Dedifferentiated amniotic fluid mesenchymal stem cell (primary cell): Measurements from ENCODE around the gene P2RY10.
"Not testable (repeated sequence)": the region's sequence is repeated elsewhere in the genome, so short reads cannot be mapped to it uniquely, and the experiment has no call there.

Source experiments
- DNase-seq: peaks from one replicate; pipeline ENCODE4 v3.0.0-alpha.2; 2016; ENCODE audit errors: extremely low spot score

Gene P2RY10, protein sequence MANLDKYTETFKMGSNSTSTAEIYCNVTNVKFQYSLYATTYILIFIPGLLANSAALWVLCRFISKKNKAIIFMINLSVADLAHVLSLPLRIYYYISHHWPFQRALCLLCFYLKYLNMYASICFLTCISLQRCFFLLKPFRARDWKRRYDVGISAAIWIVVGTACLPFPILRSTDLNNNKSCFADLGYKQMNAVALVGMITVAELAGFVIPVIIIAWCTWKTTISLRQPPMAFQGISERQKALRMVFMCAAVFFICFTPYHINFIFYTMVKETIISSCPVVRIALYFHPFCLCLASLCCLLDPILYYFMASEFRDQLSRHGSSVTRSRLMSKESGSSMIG

DNA sequence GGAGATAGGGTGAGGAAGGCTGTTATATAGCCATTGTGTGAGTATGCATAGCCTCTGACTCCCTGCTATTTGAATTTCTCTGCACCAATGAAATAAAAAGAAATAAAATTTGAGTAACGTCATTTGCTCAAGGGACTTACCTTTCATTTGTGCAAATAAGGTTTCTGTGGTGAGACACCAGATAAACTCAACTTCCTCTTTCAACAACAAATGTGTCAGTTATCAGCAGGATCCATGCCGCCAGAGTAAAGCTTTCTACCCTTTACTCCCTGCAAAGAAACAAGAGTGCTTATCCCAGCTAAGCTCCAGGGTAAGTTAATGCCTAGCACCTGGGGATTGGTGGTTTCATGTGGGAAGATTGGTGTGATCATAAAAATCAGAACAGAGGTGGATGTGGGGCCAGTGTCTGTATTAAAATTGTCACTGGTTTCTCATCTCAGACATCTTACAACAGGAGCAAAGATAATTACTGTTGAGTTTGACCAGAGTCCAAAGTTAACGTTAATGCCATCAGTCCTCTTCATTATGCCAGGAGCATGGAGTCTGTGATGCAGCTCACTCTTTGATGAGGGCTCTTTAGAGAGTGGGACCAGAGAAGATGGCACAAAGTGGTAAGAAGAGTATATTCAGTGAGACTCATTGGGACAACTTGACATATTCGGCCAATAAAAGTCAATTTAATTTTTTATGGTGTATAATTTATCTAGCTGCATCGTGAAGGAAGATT is at the start of gene P2RY10:
Gene P2RY10, plus strand, starts transcription at position 206 of the 727 bp plus-strand sequence. CDS start 15,130 bp downstream, outside the sequence.
- no peak for DNase-seq

DNA sequence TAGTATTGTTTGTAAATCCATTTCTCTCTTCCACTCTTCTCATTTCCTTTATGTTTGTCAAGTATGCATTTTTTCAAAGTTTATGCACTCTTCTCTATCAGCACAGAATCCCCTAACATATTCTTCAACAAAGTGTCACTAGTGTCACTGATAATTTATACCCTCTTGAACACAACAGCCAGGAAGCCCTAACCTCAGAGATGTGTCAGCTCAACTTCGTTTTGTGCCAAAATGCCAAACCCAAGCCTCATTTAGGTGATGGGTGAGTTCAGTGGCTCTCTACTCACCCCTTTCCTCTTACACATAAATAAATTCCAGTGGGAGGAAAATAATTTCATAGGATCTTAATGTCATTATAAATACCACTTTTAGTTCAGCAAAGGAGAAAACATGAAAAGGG is 22.4 kb upstream of the P2RY10 start:
- DNase-seq: no peak

DNA sequence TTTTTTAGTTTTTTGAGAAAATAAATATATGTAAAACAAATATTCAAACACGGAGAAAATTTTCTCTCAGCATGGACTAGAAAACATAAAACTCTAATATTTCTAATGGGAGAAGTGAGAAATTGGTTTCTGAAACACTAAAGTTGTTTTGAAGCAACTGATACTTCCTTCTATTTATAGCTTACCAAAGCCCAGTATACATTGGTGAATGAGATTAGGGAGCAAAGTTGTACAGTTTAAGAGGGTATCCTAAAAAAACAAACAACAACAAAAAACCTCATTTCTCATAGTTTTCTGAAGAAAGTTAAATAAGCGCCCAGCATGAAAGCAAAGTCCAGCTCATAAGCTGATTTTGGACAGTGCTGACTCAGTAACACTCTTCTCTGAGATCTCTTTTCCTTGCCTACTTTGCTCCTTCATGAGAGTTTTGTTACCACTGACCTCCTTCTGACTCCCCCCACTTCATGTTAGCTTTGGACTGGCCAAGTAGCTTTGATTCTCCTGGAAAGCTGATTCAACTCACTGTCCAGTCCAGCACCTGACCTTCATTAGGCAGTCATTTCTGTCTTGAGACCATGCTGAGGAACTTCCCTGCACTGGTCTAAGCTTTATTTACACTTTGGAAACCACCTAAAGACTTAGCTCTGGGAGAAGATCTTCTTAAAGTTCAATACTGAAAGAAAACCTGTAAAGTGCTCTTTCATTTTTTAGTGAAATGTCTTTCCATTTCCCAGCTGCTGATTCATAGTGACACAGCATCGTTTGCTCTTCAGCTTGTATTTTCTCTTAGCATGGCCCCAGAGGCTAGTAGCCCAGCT is 21.8 kb upstream of the P2RY10 start:
- no peak for DNase-seq

DNA sequence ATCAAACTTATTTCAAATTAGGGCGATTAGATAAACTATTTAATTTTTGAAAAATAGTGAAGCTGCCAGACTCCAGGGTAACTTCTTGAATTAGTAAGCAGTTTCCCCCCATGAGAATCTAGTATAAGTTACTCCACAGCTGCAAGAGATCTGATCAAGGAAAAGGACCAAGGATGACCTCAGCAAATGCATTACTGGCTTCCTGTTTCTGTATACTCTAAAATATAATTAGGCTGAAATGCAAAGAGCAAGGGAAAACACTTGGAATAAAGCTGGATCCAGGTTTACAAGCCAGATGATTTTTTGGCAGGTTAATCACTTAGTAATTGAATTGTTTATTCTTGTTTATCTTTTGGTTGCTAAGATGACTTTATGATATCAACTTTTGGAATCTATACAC is 13.4 kb upstream of the P2RY10 start:
- no peak for DNase-seq

DNA sequence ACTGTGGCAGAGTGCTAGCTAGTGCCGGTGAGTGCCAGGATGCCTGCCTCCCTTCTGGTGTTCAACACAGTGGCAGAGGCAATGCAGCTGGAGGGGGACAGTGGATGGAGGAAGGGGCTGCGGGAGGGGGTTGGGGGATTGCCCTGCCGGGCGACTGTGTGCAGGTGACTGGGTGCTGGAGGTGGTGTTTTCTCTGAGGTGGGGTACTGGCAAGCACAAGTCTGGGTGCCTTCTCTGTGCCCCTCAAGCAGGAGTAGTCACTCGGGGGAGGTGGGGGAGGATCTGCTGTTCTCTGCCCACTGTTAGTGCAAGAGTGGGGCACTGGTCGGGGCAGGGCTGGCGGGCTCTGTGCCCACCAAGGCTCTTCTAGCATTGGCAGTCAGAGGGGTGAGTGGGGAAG is 10.3 kb upstream of the P2RY10 start:
- no peak for DNase-seq

DNA sequence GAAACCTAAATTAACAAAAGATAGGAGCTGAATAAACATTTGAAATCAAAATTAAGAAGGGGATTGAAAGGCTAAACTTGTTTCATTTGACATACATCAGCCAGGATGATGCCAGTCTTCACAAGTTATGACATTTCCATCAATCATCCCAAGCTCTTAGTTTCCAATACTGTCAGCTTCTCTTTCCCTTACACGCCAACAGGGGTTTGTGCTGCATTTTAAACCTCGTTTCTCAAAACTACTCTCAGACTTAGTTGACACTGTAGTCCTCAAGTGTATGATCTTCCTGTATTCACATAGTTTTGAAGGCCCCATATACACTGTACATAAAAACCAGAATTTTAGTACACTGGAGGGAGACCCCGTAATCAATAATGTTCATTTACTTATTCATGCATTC is 840 bp upstream of the P2RY10 start:
- DNase-seq: no peak

DNA sequence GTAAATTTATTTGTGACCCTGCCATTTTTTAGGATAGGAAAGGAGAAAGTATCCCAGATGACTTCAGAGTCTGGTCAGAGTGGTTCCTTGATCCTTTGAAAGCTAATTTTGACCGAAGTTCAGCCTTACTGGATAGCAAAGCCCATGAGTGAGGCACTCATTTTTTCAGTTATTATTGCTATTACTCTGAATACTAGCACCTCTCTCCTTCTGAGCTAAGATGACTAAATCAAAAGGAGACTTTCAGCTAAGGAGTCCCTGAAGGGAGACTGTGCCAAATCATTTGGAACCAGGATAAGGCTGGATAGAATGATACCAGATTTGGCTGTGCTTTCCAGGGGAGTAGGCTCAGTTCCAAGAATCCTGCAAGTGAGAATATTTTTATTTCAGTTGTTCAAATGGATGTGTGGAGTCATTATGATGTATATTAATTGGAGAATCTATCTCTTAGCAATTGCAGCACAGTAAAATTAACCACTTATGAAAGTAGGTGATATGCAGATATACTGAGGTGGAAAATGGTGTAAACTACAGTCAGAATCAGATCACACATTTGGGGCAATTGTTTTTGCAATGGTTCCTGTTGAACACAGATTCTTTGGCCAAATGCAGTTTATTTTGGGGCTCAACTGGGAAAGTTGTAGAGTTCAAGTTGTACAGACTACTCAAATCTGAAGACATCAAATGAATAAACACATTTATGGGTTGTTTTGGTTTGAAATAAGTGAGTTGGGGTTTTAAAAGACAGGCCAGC is 1.2 kb downstream of the P2RY10 start:
- DNase-seq: no peak

DNA sequence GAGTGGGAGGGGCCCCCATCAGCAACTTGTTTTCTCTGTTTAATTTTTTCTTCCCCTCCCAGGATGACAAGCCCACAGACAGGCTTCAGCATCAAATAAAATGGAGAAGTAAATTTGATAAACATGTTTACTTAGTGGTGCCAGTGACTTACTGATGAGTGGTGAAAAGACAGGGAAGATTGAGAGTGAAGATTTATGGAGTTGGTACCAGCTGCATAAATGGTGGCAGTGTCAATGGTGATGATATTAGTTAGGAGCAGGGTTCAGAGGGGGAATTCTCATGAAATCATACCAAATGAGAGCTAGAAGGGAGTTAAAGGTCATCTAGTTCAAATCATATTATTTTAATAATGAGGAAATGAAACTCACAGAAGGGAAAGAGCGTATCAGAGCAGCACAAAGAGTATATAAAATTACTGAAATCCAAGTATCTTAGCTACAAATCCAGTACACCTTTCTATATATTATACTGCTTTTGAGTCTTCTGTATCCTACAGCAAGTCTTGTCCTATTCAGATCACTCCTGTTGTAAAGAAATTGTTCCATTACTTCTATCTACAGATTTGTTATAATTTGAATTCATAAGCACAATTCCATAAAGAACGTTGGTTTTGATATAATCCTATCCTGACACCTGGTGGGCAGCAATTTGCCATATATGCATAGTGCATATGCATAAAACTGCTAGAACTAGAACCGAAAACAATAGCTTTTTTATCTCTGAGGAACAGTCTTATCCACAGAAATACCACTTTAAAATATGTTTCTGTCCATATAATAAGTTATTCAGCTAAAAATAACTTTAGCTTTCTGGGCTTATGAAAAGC is 5.0 kb downstream of the P2RY10 start:
- no peak for DNase-seq

DNA sequence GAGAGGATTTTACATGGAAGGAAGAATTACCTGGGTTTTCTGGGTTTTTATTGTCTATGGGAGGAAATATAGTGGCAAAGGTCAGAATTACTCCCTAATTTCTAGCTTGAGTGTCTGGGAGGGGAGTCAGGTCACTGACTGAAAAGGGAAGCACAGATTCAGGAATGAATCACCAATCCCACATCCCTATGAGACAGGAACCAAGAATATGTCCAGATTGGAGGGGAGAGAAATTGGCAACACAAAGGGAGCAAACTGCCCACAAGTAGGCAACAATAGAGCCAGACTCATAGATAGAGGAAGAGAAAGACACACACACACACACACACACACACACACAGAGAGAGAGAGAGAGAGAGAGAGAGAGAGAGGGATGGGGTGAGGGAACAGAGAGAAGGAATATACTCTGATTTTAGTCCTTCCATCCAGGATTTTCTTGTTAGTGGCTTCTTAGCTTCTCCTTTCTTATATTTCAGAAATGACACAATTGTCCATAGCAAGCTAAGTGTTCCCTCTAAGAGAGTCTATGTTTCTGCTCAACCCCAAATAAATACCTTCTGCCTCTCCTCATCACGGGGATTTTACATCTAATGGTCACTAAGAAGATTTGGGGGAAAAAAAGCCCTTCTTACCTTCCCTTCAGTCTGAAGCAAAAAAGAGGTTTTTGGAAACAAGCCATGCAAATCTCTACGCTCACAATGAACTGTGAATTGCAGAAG is 12.0 kb downstream of the P2RY10 start:
- DNase-seq: no peak

DNA sequence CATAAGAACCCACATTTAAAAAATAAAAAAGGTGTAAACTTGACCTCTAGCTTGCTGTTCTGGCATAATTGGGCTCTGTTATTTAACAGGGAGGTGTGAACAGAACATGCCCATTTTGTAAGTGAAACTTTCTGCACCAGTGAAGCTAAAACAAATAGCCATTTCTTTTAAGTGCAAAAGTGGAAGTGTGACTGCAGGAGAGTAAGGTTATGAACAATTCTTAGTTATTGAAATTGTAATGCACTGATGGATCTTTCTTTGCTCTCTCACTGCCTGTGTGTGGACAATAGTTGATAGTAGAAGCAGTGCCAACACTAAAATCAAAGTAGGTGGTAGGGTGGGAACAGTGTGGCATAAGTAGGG is 12.6 kb downstream of the P2RY10 start:
- DNase-seq: no peak

DNA sequence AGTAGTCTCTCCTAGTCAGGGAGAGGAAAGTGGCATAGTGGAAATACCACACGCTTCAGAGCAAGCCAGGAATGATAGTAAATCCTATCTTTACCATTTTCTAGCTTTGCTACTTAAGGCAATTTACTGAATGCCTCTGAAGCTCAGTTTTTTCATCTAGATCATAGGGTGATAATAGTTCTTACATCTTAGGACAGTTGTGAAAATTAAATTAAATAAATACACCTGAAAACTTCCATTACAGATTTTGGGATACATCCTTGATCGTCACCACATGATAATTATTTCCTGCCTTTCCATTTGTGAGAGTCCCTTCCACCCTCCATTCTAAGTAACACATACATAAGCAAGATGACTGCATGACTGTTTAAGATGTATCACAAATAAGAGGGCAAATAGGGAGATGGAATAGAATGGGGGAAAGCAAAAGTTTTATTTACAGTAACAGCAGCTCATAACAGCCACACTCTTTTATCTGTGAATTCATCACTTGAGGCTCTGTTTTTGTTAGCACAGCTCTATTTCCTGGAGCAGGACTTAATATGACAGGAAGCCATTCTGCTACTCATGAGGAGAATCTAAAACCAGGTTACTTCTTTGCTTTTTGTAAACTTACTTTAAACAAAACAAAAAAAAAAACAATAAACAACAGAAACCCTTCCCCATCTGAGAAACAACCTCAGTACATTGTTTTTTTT is 13.4 kb downstream of the P2RY10 start:
- DNase-seq: no peak

DNA sequence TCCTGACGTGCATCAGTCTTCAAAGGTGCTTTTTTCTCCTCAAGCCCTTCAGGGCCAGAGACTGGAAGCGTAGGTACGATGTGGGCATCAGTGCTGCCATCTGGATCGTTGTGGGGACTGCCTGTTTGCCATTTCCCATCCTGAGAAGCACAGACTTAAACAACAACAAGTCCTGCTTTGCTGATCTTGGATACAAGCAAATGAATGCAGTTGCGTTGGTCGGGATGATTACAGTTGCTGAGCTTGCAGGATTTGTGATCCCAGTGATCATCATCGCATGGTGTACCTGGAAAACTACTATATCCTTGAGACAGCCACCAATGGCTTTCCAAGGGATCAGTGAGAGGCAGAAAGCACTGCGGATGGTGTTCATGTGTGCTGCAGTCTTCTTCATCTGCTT is 15.7 kb downstream of the P2RY10 start:
- DNase-seq: no peak

DNA sequence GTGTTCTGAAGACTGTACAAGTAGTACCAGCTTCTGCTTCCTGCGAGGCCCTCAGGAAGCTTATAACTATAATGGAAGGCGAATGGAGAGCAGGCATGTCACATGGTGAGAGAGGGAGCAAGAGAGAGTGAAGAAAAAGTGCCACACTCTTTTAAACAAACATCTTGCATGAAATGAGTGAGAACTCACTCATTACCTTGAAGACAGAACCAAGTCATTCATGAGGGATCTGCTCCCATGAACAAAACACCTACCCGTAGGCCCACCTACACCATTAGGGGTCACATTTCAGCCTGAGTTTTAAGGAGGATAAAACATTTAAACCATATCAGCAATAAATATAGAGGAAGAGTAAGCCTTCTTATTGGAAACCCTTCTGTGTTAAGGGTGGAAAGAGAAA is 19.4 kb downstream of the P2RY10 start:
- no peak for DNase-seq

DNA sequence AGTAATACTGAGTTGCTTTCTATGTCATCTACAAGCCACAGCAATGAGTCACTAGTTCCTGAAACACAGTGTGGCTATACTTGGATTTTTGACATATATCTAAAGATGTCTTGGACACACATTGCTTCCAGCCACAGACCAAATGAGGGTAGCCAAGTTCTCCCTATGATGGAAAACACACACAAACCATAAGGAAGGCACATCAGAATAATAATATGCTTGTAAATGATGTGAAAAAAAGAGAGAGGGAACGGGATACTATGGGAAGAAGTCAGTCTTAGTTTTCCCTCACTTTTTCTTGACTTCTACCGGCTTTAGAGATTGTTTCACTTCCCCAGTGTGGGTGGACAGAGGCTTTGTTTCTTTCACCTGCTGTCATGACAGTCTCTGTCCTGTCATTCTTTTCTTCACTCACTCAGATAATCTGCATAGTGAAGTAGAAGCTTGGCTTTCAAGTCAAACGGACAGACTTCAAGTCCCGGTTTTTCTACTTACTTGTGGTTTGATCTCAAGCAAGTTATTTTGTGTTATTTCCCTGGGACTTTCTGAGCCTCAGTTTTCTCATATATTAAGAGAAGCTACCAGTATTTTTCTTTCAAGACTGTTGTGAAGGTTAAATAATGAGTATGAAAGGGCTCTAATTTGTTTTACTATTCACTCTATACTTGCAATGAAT is 34.7 kb downstream of the P2RY10 start:
- no peak for DNase-seq

DNA sequence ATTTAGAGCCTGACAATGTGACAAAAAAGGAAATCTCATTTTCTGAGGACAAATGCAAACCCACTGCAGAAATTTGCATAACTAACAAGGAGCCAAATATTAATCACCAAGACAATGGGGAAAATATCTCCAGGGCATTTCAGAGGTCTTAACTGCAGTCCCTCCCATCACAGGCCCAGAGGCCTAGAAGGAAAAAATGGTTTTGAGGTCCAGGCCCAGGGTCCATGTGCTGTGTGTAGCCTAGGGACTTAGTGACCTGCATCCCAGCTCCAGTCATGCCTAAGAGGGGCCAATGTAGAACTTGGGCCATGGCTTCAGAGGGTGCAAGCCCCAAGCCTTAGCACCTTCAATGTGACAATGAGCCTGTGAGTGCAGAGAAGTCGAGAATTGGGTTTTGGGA is 44.2 kb downstream of the P2RY10 start:
- DNase-seq: no peak

DNA sequence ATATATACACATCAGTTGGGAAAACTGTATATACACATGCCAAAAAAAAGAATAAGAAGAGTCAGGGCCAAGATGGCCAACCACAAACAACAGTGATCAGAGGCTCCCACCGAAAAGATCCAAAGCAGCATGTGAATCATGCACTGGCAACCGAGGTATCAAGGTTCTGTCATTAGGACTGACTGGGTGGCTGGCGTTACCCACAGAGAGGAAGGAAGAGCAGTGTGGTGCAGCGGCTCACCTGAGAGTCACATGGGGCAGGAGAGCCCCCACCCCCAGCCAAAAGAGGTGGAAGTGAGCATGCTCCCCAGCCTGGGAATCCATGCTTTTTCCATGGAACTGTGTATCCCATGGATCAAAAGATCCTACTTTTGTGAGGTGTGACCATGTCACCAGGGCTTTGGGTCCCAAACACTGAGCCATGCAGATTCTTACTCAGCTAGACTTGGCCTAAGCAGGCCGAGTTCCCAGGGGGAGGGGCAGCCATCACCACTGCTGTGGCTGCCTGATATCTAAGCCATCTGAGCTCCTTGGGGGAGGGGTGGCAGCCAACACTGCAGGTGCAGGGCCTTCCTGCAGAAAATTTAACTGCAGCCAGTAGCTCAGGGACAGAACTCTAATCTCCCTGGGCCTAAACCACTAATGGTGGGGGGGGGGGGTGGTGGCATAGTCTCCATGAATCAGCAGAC is 52.8 kb downstream of the P2RY10 start:
- no peak for DNase-seq

DNA sequence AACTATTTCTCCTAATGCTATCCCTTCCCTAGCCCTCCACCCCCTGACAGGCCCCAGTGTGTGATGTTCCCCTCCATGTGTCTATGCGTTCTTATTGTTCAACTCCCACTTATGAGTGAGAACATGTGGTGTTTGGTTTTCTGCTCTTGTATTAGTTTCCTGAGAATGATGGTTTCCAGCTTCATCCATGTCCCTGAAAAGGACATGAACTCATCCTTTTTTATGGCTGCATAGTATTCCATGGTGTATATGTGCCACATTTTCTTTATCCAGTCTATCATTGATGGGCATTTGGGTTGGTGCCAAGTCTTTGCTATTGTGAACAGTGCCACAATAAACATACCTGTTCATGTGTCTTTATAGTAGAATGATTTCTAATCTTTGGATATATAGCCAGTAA is 62.3 kb downstream of the P2RY10 start:
- DNase-seq: not testable (repeated sequence)
